ENCODE measurements around the gene HSD11B1L.

DNA sequence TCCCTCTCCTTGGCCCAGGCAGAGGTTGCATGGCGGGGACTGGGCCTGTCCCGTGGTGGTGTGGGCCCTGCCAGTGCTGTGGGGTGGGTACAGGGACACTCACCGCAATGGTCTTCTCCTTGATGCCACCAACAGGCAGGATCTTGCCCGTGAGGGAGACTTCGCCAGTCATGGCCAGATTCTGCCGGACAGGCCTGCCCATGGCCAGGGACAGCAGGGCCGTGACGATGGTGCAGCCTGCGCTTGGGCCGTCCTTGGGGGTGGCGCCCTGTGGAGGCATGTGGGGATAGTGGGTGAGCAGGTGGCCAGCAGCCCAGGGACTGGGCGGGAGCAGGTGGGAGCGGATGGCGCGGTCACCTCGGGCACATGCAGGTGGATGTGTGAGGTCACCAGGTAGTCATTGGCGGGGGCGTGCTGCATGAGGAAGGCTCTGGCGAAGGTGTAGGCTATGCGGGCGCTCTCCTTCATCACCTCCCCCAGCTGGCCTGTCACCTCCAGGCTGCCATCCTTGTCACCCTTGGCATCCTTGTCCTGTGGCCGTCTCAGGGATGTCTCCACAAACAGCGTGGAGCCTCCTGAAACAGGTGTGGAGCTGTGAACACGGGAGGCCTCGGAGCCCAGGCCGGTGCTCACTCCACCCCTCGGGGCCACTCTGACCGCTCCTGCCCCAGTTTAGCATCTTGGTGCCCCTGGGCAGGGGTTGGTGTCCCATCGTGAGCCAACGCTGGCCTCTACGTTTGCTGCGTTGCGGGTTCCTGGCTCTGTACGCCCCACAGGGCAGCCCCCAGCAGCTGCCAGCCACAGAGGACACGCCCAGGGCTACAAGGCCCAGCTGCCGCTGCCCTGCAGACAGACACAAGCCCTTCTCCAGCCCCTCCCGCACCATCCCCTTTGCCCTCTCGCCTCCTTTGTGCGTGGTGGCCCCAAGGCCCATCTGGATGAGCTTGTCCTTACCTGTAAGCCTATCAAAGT, 12.7 kb downstream of the HSD11B1L start:
- TF ChIP-seq, protein P1, sequence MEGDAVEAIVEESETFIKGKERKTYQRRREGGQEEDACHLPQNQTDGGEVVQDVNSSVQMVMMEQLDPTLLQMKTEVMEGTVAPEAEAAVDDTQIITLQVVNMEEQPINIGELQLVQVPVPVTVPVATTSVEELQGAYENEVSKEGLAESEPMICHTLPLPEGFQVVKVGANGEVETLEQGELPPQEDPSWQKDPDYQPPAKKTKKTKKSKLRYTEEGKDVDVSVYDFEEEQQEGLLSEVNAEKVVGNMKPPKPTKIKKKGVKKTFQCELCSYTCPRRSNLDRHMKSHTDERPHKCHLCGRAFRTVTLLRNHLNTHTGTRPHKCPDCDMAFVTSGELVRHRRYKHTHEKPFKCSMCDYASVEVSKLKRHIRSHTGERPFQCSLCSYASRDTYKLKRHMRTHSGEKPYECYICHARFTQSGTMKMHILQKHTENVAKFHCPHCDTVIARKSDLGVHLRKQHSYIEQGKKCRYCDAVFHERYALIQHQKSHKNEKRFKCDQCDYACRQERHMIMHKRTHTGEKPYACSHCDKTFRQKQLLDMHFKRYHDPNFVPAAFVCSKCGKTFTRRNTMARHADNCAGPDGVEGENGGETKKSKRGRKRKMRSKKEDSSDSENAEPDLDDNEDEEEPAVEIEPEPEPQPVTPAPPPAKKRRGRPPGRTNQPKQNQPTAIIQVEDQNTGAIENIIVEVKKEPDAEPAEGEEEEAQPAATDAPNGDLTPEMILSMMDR (conservative IDR thresholded peaks at IDR 0.05 in 1 of 2, IDR thresholded peaks at IDR 0.05 in 1 of 2; ENCODE audit: extremely low read depth in 1 of 2, insufficient read depth in 1 of 2, low read depth in 1 of 2, low read length in 2 of 2), result no peak
- TF ChIP-seq EZH2 (IDR thresholded peaks at IDR 0.05; ENCODE audit: borderline replicate concordance, low read length), result no peak
